ENCODE data around the gene ANO1.

GRCh38 chr11:70043482-70043881, 34.6 kb upstream of the ANO1 start:
- no peak for TF ChIP-seq CTCF (IDR thresholded peaks at IDR 0.05)
- TF ChIP-seq POLR2A (IDR thresholded peaks at IDR 0.05) = no peak

All from uterus (tissue), 2 donors.